HG02571 (cell line): ENCODE results near the gene MAT2B.

Source experiments
- ATAC-seq: cut with Tn5 transposase; IDR thresholded peaks from one replicate; pipeline ENCODE4 v1.9.1; 2021; ENCODE audit warnings: mild to moderate bottlenecking, moderate library complexity; ENCODE audit not compliant: unreplicated experiment

MAT2B gene

GRCh38 chr5:163548649-163549048, 43.2 kb downstream of the MAT2B start:
- ATAC-seq: no peak

- ATAC-seq: no peak
Observed at GRCh38 chr5:163551156-163551555, 45.7 kb downstream of the MAT2B start.

- no peak for ATAC-seq
Observed at GRCh38 chr5:163552536-163552935, 47.1 kb downstream of the MAT2B start.

DNA sequence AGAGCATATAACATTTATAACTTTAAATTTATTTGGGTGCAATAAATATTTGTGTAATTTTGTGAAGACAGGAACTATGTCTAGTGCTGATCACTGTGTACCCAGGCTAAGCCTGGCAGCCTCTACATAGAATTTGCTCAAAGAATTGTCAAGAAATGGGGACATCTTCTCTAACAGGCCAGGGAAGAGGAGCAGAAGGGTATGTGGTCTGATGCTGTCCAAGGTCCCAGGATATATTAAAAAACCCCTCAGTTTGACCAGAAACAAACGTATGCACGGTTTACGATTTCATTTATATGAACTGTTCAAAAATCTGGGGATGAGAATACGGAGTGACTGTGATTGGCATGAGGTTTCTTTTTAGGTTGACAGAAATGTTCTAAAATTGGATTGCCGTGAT, 55.9 kb downstream of the MAT2B start:
- ATAC-seq: no peak

DNA sequence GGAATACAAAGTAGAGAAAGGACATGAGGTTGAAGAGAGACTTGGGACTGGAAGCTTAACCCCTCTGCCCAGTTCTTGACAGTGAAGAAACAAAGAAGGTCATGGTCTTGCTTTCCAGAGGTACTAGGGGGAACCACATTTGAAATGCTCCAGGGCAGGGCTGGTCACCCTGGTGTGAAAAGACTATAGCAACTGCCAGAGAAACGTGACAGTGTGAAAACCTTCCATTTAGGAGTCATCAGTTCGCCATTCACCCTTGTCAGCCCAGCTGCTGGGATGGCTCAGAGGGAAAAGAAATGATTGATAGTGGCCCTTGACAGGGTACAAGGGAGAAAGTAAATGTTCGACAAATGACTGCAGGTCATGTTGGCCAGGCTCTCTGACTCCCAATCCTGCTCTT, 56.7 kb downstream of the MAT2B start:
- no peak for ATAC-seq

DNA sequence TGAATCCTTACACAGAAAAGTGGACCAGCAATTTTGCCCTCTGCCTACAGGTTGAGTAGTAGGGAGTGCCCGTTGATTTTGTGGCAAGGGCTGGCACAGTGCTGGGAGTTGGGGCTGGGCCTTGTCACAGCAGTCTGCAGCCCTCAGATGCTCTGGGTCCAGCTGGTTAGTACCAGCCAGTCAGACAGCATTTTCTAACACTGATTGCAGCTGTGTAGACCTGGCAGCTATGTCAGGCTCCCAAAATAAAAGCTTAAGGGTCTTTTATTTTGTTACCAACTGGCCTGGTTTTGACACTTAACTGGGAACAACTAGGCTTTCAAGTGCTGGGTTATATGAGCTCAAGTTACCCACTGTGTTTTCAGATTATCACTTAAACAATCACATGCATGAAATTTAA, 57.7 kb downstream of the MAT2B start:
- no peak for ATAC-seq

DNA sequence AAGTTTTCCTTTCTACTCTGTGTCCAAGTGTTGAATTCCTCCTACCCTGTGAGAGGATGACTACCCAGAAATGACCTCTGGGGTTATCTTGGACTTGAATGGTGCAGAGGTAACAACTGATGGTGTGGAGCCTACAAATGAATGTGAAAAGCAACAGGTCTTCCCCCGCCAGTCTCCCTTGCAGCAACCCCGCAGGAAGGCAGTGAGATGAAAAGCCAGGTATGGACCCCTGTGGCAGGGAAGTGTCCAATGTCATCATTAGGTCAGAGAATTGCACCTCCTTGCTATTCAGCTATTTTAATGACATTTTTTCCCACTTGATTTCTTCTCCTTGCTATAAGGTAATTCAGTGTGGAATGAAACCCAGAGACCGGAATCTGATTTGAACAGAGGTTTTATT, 58.5 kb downstream of the MAT2B start:
- no peak for ATAC-seq

DNA sequence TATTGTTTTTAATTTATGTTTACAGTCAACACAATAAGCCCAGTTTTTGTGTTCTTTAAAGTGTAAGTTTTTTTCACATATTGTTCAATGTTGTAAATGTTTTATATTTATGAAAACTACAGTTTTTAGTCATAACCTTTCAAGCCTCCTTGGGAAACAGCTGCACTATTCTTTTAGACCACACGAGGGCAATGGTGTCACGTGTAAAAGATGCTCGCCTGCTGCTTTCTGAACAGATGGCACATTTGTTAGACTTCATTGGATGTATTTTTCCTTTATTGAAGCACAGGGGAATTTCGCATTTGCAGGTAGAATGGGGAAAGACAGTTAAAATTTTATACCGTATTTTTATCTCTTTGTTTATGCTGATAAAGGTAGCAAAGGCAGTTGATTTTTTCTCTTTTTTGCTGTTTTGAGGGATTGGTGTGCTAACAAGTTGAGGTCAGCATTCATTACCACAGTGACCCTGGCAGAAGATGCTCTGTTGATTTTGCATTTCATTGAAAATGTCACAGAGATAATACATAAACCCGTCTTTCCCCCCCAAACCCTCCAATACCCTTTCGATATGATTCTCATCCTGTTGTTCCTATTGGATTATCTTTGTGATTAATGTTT, 59.0 kb downstream of the MAT2B start:
- ATAC-seq: peak; percentile 46

- no peak for ATAC-seq
Observed at GRCh38 chr5:163565492-163565891, 60.1 kb downstream of the MAT2B start.

DNA sequence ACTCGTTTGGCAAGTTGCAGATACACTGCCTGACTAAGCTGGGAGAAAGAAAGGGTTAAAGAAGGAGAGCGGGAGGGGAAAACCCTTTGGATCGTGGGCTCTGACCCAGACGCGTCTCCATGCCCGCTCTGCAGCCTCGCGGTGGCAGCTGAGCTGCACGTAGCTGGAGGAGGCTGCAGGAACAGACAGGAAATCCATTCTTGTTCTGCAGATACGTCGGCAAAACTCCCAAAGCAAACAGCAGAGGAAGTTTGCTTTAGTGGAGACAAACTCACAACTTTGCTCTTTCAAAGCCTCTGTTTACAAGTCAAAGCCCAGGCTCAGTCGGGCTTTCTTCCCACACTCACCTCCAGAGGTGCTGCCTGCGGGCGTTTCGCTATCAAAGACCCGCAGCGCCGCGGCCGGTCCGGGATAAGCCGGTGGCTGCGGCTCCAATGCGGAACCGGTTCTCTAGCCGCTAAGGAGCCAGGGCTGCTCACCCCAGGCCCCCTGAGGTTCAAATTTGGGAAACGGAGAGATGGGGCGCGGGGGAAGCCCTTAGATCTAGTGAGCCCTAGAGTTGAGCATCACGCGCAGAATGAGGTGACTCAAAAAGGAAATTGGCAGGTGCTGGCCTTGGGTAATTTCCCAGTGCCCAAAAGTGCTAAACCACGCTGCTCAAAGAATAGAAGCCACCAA, 60.7 kb downstream of the MAT2B start:
- peak; percentile 72 for ATAC-seq

GRCh38 chr5:163566678-163567077, 61.3 kb downstream of the MAT2B start:
- ATAC-seq: no peak

DNA sequence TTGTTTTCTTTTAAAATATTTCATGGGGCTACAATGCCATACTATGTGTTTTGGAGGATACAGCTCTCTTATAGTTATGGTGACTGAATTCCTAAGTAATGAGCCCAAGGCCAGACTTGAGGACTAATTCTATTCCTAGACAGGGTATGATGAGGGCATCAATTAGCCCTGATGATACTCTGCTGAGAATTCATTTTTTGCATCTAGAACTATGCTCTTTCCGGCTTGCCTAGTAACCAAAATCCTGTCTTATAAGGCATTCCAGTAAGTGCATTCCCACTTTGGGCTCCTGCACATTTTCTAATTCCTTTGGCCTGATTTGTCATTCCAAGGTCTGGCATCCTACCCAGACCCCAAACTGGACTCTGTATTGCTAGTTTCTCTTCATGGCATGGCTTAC, 62.4 kb downstream of the MAT2B start:
- ATAC-seq: no peak
